NCI-H524 (cell line): ENCODE measurements around the gene CDH15.
"Not testable (repeated sequence)": the region's sequence is repeated elsewhere in the genome, so short reads cannot be mapped to it uniquely, and the experiment has no call there.

Experiments used
- DNase-seq, 2 experiments: peaks; one replicate each; lab custom pipeline; 2025; lab: John Stamatoyannopoulos, UW

Gene CDH15

GRCh38 chr16:89155851-89156739 lies 15.5 kb upstream of the CDH15 start:
- DNase-seq = peak in 1 of 2 experiments; percentile 57

GRCh38 chr16:89156740-89157645 lies 14.6 kb upstream of the CDH15 start:
- no peak for DNase-seq

DNA sequence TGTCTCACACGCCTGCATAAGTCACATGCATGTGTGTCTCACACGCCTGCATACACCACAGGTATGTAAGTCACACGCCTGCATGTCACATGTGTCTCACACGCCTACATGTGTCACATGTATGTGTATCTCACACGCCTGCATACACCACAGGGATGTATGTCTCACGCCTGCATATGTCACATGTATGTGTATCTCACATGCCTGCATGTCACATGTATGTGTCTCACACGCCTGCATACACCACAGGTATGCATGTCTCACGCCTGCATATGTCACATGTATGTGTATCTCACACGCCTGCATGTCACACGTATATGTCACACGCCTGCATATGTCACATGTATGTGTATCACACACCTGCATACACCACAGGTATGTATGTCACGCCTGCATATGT lies 13.8 kb upstream of the CDH15 start:
- no peak for DNase-seq

DNA sequence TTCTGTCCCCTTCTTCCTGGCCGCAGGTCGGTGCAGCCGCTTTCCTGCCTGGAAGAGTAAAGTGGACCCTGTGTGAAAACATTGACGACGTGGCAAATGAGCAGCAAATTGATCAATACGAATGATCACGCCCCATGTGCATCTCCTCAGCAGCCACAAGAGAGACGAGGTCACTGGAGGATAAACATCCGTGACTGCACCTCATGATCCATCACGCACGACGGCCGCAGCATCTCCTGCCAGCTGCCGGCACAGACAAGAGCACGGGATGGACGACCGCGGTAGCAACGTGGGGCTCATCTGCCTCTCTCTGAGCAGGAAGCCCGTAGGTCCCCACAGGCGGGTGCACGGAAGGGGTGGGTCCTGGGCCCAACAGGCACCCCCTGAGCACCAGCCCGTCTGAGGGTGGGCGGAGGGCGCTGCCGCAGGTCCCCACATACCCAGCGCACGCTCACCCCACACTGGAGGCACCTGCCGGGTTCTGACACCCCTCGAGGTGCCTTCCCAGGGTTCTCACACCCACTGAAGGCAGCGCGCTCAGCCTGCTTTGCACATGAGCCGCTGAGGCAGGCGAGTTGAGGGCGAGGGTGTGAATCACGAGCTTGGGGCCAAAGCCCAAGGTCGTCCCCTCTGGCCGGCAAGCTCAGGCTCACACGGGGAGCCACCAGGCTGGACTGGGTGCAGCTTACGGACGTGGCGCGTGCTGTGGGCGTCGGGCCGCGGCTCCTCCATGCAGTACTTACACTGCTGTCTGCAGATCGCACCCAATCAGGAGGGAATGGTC lies 12.3 kb upstream of the CDH15 start:
- DNase-seq = peak in 1 of 2 experiments; percentile 25

DNA sequence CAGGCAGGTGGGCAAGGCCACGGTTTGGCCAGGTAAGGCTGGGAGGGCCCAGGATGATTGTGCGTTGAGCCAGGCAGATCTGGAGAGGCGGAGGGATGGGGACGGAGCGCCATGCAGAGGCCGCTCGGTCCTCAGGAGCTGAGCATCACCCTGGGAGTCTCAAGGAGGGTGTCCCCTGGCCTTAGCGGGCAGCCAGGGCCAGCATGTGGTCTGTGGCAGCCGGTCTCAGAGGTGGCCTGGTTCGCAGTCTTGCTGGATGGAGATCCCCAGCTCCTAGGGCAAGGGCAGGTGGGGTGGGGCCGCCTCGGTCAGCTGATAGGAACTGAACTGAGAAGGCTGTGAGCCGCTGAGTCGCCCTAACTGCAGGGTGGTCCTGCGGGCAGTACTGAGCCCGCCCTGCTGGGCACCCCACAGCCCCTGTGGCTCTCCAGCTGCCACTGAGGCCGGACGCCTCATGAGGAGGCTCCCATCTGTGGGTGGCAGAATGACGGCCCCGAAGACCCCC lies 11.6 kb upstream of the CDH15 start:
- no peak for DNase-seq

DNA sequence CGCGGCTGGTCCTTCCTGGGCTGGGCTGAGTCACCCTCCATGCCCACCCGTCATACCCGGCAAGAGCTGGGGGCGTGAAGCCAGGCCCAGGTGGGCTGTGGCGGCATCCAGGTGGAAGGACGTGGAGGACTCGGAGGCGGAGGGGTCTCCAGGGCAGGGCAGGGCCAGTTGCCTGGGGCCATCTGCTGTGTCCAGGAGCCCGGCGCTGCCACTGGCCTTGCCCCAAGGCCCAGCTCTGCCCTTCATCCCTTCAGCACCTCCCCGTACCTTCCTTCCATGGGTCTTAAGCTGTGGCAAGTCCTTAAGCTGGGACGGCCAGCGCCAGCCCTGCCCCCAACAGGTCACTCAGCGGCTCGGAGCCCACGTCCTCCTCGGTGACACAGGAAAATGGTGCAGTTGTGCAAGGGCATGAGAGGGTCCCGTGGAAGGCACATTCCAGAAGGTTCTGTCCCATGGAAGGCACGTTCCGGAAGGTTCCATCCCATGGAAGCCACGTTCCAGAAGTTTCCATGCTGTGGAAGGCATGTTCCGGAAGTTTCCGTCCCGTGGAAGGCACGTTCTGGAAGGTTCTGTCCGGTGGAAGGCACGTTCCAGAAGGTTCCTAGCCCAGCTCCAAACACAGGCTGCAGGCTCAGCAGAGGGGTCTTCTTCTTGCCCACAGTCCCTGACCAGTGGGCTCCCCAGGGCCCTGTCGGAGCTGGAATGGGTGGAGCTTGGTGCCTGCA lies 10.4 kb upstream of the CDH15 start:
- DNase-seq = no peak

DNA sequence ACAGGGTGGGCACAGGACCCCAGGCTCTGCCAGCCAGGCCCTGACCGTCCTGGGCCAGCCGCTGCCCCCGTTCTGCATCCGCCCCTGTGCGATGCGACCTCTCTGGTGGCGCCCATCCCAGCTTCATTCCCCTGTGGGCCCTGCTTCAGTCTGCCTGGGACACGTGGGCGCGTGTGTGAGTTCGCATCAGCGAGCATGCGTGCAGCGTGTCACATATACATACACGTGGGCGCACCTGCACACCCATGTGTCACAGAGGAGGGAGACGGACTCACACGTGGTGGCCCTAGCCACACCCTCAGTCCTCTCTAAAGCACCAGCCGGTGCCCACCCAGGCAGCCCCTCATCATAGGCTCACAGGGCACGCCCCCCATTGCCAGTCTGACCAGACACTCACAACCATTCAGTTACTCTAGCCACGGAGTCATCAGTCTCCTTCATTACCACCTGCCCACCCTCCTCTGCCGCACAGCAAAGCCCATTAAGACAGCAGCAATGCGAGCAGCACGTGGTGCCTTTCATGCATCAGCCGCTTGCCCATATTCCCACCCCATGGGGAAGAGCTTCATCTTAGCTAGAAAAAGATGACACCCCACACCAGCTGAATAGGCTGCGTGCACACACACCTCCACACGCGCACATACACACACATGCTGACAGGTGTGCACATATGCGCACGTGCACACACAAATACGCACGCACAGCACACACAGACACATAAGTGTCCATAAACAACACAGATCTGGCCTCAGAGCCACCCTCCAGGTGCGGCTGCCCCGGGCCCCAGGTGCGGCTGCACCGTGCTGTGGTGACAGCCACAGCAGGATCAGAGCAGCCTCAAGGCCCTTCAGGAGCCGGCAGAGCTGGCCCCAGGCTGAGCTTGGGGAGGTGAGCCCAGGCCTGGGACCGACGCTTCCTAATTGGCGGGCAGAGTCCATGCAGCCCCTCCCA lies 9.5 kb upstream of the CDH15 start:
- no peak for DNase-seq

DNA sequence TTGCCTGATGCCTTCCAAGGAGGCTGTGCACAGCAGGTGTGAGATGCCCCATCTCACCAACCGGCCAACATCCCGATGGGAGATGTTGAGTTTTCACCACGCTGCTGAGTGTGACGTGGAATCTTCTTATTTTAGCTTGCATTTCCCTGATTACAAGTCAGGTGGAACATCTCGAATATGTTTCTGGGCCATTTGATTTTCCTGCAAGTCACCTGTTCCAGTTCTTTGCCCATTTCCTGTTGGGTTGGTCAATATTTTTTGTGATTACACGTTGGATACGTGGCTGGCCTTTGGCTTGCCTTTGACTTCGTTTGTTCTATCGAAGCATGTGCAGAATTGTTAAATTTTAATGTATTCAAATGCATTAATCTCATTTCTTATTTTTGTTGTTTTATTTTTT lies 8.3 kb upstream of the CDH15 start:
- no peak for DNase-seq

- no peak for DNase-seq
These were observed 7.1 kb upstream of the CDH15 start for GRCh38 chr16:89164436-89164835.

DNA sequence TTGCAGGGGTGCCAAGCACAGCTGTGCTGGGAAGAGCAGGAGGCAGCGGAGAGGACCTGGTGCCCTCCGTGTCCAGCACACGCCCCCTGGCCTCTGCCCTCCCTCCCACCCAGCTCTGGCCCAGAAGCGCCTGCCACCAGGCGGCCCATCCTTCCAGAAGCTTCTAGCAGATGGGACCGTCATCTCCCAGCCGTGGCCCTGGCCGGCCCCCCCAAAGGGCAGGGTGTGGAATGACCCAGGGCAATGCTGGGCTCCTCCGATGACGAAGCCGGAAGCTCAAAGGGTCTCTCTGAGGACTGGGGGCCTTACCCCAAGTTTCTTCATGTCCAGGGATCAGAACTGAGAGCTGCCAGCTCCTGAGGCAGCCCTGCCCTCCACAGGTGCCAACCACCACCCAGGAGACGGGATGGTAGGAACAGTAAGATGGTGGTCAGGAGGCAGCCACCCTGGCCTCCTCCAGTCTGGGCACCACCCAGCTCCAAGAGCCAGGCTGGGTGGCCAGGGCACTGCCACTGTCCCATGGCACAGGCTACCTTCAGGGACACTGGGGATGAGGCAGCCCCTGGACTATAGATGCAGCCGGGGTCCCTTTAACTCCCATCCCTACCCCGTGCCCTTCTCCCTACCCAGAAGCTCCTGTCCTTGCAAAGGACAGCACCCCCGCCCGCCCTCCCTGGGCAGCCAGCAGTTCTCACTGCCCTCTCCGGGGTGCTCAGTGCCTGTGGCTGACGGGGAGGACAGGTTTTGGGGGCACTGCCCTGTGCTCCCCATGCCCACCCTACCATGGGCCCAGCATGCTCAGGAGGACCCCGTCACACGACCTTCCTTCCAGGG lies 6.5 kb upstream of the CDH15 start:
- no peak for DNase-seq

GRCh38 chr16:89165681-89165979 lies 5.9 kb upstream of the CDH15 start:
- DNase-seq = not testable (repeated sequence)

GRCh38 chr16:89166696-89167424 lies 4.7 kb upstream of the CDH15 start:
- DNase-seq = no peak

GRCh38 chr16:89167425-89167941 lies 4.1 kb upstream of the CDH15 start:
- peak; percentile 87 to 93 for DNase-seq

- peak in 1 of 2 experiments; percentile 60 for DNase-seq
These were observed 3.0 kb upstream of the CDH15 start for GRCh38 chr16:89168381-89169189.

GRCh38 chr16:89169778-89170177 lies 1.8 kb upstream of the CDH15 start:
- no peak for DNase-seq

DNA sequence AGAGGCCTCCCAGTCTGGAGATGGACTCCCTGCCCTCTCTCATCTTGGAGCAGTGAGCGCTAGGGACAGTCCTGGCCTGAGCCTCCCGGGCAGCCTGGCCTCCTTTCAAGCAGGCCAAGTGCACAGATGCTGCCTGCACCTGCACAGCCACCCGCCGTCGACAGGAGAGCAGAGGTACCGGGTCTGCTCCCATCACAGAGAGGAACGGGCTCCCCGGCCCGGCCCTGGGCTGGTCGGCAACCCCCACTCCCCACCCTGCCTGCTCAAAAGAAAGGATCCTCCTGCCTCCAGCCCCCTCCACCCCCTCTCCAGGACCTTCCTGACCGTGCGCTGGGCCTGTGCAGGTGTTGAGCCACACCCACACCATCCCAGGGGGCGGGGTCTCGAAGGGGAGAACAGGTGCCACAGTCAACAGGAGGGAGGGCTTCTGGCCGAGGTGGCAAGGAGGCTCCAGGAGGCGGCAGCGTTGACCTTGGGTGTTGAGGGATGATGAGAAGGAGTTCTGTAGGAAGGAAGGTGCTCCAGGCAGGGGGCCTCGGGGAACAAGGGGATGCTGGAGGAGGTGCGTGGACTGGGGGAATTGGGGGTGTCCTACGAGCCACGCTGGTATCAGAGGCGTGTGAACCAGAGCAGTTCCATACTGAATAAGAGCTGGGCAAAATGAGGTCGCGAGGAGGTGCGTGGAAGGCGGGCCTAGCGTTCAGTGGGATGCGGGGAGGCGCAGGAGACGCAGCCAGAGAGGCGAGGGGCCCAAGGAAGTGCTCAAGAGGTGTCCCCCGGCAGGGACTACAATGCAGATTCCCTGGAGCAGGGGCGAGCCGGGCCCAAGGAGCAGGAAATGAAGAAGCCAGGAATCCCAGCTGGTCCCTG lies 967 bp upstream of the CDH15 start:
- peak; percentile 60 to 82 for DNase-seq

GRCh38 chr16:89172171-89172527 lies 601 bp downstream of the CDH15 start:
- DNase-seq = no peak
